Posterior vena cava (tissue), 2 donors: Measurements from ENCODE around the gene SLC25A13. TPM values are rescaled to one million over a fixed set of nuclear protein-coding genes. Genes with fewer than 3 reads are reported as not detected.

Experiments used
- DNase-seq: peaks from one replicate; pipeline ENCODE4 v3.0.0-alpha.2; 2020; ENCODE audit warnings: low spot score
- intact Hi-C, 2 donors: fragments of 100-400 bp; cut with DNase I; formaldehyde crosslinking; loops; one replicate each; pipeline versions ENCODE4 v1.14.1 to v1.14.2; 2022 to 2023
- total RNA-seq, 2 donors: library from RNA; stranded (reverse); fragmentation: NEBNext Ultra II Directional; extraction: Animal tissue kit (Norgen Biotek cat#: 25700); gene quantifications; one replicate each; pipeline ENCODE4 v1.2.1, GENCODE V29; 2021
- donor health status: DM: yes; HTN: yes; CAD: no.
- donor health status: DM: yes; HTN: yes; CAD: no.

The SLC25A13 gene
- total RNA-seq, 2 donors from 2014 or later: 26.4 to 27.3 TPM

GRCh38 chr7:96253964-96254363 is 67.9 kb downstream of the SLC25A13 start:
- no peak for DNase-seq
- intact Hi-C loops: no loop called here

GRCh38 chr7:96253441-96253840 is 68.5 kb downstream of the SLC25A13 start:
- intact Hi-C loops: no loop called here
- no peak for DNase-seq

DNA sequence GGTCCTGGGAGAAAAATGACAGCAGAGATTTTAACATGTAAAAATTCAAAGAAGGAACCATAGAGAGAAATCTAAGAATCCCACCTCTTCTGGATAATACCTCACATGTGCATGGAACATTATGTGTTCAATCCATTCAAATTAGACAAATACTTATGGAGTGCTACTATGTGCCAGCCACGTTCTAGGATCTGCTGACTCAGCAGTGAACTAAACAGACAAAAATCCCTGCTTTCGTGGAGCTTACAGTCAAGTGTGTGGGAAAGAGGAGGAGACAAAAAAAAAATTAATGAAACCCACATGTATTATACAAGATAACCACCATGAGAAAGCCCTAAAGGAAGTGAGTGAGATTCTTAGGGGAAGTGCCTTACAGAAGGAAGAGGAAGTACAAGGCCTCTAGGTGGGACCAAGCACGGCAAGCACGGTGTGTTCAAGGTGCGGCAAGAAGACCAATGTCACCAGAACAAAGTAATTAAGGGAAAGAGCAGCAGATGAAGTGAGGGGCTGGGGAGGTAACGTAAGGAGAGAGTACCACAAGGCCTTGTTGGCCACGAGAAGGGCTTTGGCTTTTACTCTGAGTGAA is 71.0 kb downstream of the SLC25A13 start:
- no peak for DNase-seq
- intact Hi-C loops: no loop called here

GRCh38 chr7:96248405-96248804 is 73.5 kb downstream of the SLC25A13 start:
- DNase-seq: no peak
- intact Hi-C loops: no loop called here

DNA sequence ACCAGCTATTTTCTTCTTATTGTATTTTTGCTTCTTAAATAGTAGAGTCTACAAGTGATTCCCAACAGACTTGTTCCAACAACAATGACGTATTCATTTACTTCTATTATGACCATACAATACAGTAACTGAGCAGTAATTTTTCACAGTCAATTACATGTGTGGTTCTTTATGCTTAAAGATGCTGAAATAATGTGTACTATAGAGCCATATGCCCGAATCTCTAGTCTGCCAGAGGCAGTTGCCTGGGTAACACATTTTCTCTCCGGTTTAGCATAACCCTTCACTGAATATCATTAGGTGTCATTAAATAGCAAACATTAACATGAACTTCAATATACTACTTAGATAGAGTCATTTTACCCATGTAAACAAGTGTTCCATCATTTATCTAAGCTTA is 75.0 kb downstream of the SLC25A13 start:
- no peak for DNase-seq
- intact Hi-C loops: no loop called here

- no peak for DNase-seq
- intact Hi-C loops: no loop called here
Measured at GRCh38 chr7:96244992-96245292, 77.0 kb downstream of the SLC25A13 start.

GRCh38 chr7:96244244-96244991 is 77.5 kb downstream of the SLC25A13 start:
- no peak for DNase-seq
- intact Hi-C loops: no loop called here

- intact Hi-C loops: no loop called here
- no peak for DNase-seq
Measured at GRCh38 chr7:96243241-96243640, 78.7 kb downstream of the SLC25A13 start.

DNA sequence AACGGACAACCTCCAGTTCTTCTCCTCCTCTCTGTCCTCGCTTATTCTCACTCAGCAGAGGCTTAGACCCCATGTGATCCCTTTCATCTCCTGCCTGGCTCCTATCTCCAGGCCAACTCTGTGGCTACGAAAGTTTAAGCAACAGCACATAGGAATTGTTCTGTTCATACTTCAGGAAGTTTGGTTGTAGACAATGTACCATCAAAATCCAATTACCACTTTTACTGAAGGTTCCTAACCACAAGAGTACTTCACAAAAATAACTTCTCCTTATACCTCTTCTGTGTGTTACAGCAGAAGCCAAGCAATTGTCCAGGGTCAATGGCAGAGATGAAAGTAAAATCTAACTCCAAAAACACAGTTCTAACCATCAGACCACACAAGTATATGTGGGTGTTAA is 80.0 kb downstream of the SLC25A13 start:
- DNase-seq: no peak
- intact Hi-C loops: no loop called here

DNA sequence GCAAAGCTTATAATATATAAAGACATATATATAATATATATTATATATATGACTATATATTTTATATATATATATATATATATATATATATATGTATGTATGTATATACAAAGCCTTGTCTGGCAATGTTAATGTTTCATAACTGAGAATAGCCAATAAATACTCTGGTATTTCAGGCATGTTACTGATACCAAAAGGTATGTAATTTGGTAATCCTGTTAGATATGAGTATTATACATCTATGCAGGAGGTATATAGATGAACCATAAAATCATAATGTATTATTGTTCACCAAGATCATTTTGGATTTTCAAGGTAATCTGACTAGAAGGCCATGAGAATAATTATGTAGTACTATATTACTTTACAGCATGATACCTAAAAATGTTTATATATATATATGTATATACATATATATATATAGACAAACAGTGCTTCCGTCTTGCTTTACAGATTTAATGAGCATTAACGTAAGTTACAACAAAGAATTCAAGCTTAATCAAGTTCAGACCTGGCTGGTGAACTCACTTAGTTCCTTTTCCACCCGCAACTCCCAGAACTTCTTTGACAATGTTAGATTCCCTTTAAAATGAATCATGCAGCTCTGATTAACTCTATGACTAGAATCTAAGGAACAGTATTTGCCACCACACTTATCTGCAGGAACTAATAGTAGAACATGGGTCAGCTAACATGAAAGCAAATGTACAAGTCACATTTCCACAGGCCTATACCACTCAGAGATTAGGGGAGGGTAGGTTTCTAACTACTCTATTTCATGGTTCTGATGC is 82.7 kb downstream of the SLC25A13 start:
- intact Hi-C loops: no loop called here
- DNase-seq: no peak

- no peak for DNase-seq
- intact Hi-C loops: no loop called here
Measured at GRCh38 chr7:96238474-96238873, 83.4 kb downstream of the SLC25A13 start.

DNA sequence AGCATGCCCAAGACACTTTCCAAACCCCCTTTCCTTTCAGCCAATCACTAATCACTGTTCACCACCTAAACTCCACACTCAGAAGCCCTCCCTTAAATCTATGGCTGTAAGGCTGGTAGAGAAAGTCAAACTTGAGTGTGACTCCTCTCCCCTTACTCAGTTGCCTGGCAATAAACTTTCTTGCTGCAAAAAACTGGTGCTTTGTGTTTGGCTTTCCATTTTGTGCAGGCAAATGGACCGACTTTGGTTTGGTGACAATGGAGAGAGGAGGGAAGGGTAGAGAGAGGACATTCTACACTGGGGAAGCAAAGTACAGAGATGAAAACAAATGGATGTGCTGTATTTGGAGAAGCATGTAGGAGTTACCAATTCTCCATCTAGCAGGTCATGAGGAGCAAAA is 84.9 kb downstream of the SLC25A13 start:
- no peak for DNase-seq
- intact Hi-C loops: no loop called here

DNA sequence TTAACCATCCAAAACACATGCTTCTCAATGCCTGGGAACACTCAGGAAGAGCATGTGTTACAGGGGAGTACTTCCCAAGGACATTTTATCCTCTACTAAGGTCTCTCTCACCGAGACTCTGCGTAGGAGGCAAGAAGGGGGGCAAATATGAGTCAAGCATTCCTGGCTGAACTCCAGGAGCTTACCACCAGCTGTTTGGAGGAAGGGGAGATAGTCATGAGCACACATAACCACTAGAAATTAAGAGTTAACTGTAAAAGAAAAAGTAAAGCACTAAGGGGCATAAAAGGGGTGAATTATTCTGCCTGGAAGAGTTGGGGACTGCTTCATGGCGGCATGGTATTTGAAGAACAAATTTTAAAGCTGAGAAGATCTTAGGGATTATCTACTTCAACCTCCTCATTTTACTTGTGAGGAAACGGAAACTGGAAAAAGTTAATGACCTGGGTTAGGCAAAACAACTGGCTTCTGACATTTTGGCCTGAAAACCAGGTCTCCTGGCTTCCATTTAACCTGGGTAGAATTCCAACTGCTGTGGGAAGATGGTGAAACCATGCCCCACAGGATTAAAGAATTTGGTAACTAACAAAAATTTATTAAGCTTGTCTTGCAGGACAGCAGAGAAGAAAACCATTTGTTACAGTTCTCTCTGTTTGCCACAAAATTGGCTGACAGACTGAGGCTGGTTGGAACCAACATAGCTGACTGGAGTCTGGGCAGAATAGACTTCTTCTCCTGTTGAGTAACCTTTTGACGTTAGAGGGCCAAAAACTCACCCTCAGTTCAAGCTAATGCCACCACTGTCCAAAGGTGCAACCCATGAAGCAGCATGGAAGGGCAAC is 85.5 kb downstream of the SLC25A13 start:
- intact Hi-C loops: no loop called here
- no peak for DNase-seq

DNA sequence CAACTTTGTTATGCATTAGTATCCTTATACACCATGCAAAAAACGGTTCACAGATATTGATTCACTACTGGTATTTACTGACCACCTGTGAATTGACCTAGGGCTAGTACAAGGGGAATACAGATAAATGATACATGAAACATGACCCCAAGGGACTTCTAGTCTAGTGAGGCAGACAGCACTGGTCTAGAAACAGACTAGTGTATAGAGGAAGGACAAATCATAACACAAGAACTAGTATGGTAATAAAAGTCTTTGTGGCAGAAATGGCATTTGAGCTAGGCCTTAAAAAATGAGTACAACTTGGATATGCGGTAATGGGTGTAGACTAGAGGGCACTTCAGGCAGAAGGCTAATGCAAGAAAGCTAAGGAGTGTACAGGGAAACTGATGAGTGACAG is 86.6 kb downstream of the SLC25A13 start:
- intact Hi-C loops: no loop called here
- no peak for DNase-seq

- intact Hi-C loops: no loop called here
- DNase-seq: no peak
Measured at GRCh38 chr7:96233528-96234154, 88.3 kb downstream of the SLC25A13 start.

- intact Hi-C loops: no loop called here
- no peak for DNase-seq
Measured at GRCh38 chr7:96233084-96233483, 88.8 kb downstream of the SLC25A13 start.

DNA sequence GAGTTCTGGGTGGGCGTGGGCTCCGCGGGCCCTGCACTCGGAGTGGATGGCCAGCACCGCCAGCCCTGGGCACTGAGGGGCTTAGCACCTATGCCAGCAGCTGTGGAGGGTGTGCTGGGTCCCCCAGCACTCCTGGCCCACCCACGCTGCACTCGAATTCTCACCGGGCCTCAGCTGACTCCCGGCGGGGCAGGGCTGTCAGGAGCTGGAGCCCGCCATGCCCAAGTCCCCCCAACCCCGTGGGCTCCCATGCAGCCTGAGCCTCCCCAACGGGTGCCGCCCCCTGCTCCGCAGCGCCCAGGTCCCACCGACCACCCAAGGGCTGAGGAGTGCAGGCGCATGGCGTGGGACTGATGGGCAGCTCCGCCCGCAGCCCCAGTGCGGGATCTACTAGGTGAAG is 93.1 kb downstream of the SLC25A13 start:
- DNase-seq: no peak
- intact Hi-C loops: loop anchor here in 1 of 2 donors (10.0 kb wide), 1 partner anchor 656 kb away; no protein-coding TSS in a partner anchor

DNA sequence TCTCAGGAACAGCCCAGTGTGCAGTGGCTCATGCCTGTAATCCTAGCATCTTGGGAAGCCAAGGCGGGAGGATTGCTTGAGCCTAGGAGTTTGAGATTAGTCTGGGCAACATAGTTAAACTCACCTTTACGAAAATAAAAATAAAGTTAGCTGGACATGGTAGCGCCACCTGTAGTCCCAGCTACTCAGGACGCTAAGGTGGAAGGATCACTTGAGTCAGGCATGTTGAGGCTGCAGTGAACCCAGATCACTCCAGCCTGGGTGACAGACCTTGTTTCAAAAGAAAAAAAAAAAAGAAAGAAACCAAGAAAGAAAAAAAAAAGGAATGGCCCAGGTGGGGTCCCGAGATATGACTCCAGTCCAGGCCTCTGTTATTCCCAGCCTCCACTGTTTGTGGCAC is 96.6 kb downstream of the SLC25A13 start:
- intact Hi-C loops: loop anchor here in 1 of 2 donors (10.0 kb wide), 1 partner anchor 660 kb away; no protein-coding TSS in a partner anchor
- DNase-seq: no peak

GRCh38 chr7:96224685-96225084 is 97.2 kb downstream of the SLC25A13 start:
- DNase-seq: no peak
- intact Hi-C loops: loop anchor here in 1 of 2 donors (10.0 kb wide), 1 partner anchor 660 kb away; no protein-coding TSS in a partner anchor
